GM18508 (cell line): Measurements from ENCODE around the gene CCDC30.

Experiments used
- ATAC-seq: cut with Tn5 transposase; IDR thresholded peaks from one replicate; pipeline ENCODE4 v1.9.1; 2021; ENCODE audit warnings: moderate number of reproducible peaks; ENCODE audit not compliant: insufficient read depth, unreplicated experiment

The CCDC30 gene

DNA sequence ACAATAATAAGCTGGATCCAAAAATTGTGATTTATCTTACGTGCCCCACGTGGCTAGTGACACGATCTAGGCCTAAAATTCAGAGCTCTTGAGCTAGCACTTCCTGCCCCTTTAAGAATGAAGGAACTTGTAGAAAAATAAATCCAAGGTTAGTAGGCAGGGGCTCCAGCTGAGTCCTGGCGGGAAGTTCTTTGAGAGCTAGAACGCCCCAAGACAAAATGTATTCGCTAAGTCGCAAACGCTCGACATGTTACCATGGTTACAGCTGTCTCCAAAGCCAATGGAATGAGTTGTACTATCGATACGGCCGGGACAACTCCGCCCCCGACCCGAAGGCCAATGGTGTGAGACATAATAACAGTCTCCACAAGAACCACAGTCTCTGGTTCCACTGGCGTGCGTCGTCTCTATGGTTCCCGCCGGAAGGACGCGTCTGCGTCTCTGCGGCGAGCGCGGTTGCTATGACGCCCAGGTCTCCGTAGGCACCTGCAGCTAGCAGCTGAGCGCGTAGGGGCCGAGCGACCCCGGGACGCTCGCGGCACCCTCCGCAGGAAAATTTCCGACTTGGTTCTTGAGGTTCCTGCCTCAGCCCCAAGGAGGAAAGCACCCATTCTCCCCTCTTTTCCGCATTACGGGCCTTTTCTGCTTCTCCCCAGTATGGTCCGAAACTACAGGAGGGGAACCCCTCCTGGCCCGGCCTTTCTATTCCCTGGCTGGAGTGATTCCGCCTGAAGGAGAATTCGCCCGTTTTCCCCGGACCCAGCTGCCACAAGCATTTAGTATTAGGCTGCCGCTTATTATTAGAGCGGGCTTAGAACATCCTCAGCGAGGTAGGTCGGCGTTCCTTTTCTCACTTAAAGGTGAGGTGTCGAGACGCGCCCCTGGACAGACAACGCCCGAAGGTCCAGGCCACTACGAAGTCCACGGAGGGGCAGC, at the start of gene CCDC30:
TSS of gene CCDC30 (plus strand) at position 459 of the 936 bp plus-strand sequence. CDS start 17,266 bp downstream, outside the sequence.
- peak; percentile 89 for ATAC-seq

DNA sequence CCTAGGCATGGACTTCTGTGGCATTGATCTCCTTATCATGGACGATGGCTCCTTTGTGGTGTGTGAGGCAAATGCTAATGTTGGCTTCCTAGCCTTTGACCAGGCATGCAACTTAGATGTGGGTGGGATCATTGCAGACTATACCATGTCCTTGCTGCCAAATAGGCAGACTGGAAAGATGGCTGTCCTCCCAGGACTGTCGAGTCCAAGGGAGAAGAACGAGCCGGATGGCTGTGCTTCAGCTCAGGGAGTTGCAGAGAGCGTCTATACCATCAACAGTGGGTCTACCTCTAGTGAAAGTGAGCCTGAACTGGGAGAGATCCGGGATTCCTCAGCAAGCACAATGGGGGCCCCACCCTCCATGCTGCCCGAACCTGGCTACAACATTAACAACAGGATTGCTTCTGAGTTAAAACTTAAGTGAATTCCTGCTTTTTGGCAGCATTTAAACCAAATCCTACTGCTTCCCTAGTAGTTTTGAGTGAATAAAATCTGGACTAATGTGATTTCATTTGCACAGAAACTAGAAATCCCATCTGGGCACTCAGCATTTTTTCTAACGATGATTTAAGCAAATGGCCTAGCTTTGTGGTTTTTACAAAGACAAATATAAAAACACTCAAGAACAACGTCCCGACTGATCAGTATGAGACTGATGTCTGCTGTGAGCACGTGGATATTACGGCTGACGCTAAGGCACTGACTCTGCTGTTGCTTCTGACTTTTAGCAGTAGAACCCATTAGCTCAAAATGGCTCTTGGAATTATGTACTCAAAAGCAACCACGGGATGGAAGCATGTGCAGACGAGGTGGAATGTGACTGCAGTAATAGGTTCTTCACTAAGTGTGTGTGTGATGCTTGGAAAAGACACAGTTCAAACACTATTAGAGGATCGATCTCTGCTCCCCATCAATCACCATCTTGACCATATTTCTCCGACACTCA, 48.3 kb upstream of the CCDC30 start:
- ATAC-seq = no peak

DNA sequence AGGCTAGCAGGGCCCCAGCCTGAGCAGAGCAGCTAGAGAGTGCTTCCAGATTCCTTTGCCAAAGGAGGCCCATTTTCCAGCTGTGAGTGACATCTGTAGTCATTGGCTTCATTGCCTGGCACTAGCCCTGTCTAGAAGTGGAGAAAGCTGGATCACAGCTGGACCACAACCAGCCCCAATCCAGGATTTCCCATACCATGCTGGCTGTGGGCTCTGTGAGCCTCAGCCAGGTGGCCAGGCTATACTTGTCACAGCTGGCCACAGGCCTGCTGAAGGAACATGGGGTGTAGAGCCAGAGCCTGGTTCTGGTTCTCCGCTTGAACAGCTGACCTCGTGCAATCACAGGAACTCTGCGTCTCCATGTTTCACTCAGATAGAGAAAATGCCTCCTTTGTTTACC, 45.9 kb upstream of the CCDC30 start:
- no peak for ATAC-seq

DNA sequence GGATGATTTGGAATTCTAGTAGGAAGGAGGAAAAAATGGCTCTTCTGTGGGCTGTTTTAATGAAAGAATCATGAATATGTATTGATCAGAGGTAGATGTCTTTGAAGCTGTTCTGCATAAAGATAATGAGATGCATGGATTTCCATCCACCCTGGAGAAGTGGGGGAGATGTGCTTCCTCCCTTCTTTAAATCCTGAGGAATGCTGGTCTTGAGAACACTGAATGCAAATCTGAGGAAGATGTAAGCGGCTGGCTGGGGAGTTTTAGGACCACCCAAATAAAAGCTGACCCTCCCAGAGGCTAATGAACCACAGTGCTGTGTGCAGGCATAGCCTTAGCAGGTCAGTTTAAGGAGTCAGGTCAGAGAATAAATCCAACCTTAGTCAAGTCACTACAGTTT, 44.6 kb upstream of the CCDC30 start:
- ATAC-seq = no peak

- ATAC-seq = no peak
Measured at GRCh38 chr1:42419126-42419821, 43.8 kb upstream of the CCDC30 start.

DNA sequence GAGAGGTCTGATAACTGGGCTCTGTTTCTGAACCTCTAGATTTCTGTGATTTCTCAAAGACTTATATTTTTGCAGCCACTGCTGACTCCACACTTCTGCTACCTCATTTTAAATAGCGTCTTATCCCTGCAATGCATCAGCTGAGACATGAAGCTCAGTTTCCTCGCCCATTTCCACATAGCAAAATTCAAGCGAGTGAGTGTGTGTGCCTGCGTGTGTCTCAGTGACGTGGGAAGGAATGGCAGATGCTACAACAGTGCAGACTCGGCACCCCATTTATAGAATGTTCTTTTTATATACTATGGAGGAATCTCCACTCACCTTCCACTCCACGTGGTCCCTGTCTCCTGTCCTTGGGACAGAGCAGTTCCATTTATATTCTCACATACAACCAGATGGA, 43.0 kb upstream of the CCDC30 start:
- ATAC-seq = no peak

DNA sequence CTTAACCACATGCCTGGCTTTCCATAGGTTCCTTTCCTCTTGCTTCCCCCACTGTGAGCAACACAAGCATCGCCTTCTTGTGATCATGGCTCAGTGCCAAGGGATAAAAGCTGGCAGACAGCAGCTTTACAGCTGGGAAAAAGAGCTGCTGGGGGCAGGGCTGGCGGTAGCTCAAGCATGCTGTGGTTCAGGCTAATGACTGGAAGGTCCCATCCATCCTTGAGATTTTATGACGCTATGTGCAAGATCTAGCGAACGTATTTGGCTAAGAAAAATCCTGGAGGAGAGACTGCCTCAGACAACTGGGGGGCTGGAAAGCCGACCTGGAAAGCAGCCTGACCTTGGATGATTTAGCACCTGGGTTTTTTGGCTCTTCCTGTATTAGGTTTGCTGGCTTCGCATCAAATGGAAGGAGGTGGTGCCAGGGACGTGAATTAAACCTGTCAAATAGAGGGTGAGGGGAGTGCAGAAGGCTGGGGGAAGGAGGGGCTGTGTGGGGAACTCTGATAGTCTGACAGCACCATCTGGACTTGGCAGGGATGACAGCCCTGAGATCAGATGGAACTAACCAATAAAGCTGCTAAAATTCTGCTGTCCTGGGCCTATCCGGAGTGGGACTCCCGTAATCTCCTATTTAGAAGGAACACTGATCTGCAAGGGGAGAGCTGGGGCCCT, 42.0 kb upstream of the CCDC30 start:
- no peak for ATAC-seq

GRCh38 chr1:42422737-42423136, 40.3 kb upstream of the CCDC30 start:
- ATAC-seq = no peak

DNA sequence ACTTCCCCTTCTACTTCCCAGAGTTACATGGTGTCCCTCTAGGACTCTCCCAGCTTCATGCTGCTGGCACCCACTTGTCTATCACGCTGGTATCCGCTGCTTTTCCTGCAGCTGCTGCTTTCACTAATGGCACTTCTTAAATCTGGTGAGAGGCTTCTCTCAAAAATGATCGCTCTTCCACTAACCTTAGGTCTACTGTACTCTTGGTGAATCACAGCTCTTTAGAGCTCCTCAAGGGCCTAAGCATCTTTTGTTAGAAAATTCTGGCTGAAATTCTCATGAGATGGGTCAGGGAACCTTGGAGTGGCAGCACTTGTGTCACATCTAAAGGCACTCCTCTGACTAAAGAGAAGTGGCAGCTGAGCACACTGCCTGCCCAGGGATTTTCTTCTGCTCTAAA, 39.4 kb upstream of the CCDC30 start:
- ATAC-seq = no peak

- ATAC-seq = no peak
Measured at GRCh38 chr1:42424201-42424600, 38.9 kb upstream of the CCDC30 start.

- no peak for ATAC-seq
Measured at GRCh38 chr1:42427240-42427639, 35.8 kb upstream of the CCDC30 start.

DNA sequence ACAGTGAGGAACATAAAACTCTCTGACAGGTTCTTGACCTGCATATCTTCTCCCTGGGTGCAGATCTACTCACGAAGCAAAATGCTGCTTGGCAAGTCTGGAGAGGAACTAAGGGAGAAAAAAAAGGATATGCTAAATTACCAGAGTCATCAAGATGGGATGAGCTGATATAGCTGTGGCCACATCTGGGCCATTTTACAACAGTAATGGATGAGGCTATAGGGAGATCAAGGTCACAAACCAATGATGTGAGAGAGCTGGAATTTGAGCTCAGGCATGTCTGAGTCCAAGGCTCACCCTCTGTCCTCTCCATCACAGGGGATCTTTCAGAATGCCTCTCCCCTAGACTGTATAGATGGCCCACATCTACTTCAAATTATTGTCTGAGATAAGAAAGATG, 33.5 kb upstream of the CCDC30 start:
- ATAC-seq = no peak

DNA sequence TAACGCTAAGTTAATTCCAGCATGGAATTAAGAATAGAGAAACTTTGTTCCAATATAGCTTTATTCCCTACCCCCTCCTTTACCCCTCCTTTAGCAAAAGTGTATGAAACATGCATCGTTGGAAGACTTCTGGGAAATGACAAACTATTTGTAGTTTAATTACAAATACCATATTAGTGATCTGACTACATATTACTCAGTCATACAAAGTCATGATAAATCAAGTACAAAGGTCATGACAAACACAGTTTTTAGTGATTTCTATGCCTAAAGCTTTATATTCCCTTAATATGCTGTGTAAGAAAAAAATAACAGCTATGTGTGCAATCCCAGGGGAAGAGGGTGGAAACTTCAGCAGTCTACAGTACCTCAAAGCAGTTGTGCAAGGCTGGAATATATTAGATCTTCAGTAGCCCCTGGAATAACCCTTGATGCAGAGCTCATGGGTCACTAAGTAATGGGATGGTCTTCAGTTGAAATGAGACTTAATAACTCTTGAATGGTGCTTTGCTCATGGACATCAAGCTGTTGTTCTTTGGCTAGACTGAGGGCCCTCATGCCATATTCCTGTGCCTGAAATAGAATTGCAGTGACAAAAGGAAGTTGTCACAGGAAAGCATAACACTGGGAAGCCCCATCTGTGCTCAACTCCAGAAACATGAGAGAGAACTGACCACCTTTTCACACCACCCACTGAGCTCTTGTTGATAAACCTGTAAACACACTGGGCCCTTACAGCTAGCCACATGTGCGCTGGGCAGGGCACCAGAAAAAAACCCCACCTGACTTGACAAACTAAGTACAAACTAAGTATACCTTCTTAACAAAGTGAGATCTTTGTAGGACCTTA, 32.6 kb upstream of the CCDC30 start:
- ATAC-seq = no peak

DNA sequence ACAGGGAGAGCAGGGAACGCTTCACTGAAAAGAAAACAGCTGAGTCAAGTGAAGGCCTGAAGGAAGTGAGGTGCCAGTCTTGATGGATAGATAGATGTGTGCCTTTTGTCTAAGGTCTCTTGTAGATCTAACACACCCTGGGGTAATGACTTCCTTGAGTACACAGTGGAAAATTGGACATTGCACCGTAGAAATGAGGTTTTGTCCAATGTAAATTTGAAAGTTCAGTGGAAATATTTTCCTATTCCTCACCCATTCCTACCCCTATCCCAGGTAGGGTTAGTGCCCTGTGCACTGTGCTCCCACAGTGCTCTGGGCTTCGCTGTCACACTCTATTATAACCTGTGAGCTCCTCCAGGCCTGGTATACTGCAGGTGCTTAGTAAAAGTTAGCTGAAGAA, 31.6 kb upstream of the CCDC30 start:
- no peak for ATAC-seq

GRCh38 chr1:42432714-42433113, 30.4 kb upstream of the CCDC30 start:
- no peak for ATAC-seq

DNA sequence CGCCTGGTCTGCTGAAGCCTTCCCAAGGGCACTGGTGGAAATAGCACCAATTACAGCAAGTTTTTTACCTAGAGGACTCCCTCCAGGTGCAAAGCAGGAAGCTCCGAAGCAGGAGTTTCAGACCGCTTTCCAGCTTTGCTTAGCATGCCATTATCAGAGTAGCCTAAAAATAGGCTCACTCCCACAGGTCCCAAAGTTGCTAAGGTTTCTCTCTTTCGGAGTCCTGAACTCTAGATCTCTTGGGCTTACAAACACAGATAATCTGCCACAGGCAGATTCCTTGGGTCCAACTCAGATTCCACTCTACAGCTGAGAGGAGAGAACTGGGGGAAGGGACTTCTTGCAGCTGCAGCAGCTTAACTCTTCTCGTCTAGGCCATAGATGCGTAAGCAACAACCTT, 29.7 kb upstream of the CCDC30 start:
- ATAC-seq = no peak

DNA sequence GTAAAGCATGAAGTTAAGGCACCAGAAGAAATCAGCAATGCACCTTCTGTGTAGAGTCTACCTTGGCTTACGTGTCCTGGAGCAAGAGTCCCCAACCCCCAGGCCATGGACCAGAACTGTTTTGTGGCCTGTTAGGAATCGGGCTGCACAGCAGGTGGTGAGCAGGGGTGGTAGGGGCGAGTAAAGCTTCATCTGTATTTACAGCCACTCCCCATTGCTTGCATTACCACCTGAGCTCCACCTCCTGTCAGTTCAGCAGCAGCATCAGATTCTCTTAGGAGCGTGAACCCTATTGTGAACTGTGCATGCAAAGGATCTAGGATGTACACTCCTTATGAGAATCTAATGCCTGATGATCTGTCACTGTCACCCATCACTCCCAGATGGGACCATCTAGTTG, 28.7 kb upstream of the CCDC30 start:
- no peak for ATAC-seq

DNA sequence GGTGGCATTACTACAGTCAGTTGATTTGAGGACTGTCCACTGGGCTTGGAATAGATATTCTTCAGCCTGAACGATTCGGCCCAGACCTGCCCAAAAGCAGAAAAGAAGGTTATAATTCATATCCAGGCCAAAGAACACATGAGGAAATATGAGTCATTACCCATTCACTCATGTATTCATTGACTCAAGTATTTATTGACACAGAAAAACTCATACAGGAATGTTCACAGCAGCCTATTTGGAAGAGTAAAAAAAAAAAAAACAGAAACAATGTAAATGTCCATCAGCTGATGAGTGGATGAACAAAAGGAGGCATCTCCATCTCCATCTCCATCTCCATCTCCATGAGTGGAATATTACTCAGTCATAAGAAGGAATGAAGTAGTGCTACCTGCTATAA, 23.1 kb upstream of the CCDC30 start:
- ATAC-seq = no peak

DNA sequence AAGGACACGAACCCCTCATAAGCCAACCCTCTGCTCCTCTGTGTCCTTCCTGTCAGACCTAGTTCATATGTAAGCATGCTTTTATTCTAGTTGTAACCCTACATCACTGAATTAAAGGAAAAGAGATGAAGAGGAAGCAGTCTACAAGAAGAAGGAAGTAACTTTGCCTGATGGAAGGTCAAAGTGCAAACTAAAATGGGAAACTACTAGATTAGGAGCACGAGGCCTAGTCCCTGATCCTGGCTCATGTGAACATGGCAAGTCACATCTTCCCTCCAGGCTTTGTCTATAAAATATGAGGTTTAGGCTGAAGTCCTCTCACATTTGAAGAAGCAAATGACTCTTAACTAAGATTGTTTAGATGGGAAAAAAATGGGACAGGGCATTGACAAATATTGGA, 20.4 kb upstream of the CCDC30 start:
- no peak for ATAC-seq
